T-cell (primary cell): ENCODE results near the gene SERPINH1. TPM values are rescaled to one million over a fixed set of nuclear protein-coding genes. Genes with fewer than 3 reads are reported as not detected.

ENCODE experiments used
- ATAC-seq, 4 experiments: fragments of 200-7000 bp in 3 of 4; fragments of 150-1000 bp in 1 of 4; cut with Tn5 transposase; replicated peaks in 1 of 4; 1 replicate in 3 of 4; 2 replicates in 1 of 4; pipeline ENCODE4 v1.10.0; 2021; ENCODE audit warnings: moderate library complexity in 3 of 4, mild to moderate bottlenecking in 2 of 4, moderate number of reproducible peaks in 1 of 4
- CTCF ChIA-PET, 2 donors: fragments of 300-600 bp; sonication (Branson Sonifier 250); formaldehyde crosslinking; loops; one replicate each; lab custom pipeline; 2022; ENCODE audit warnings: antibody characterized with exemption in 2 of 2; lab: Charles Lee
- POLR2A ChIA-PET, 2 donors: fragments of 300-600 bp; sonication (Branson Sonifier 250); formaldehyde crosslinking; loops; one replicate each; lab custom pipeline; 2022; ENCODE audit warnings: antibody characterized with exemption in 2 of 2; lab: Charles Lee
- DNase-seq, 35 experiments: peaks; one replicate each; pipeline versions ENCODE4 v3.0.0 to v3.0.0-alpha.2; 2013 to 2023
- H3K27ac ChIP-seq: one replicate; pipeline ENCODE4 v1.5.1; 2013; ENCODE audit warnings: low read length
- H3K27me3 ChIP-seq, 2 experiments: replicated peaks in 1 of 2; 1 replicate in 1 of 2; 2 replicates in 1 of 2; pipeline versions ENCODE4 v1.6.1 to v1.7.0; 2013; ENCODE audit warnings: low read length in 1 of 2, mixed read lengths in 1 of 2; ENCODE audit not compliant: control insufficient read depth in 2 of 2, insufficient read depth in 2 of 2; ENCODE audit errors: extremely low read depth in 1 of 2
- H3K36me3 ChIP-seq, 2 donors: 1 replicate in 1 of 2; 2 replicates in 1 of 2; pipeline versions ENCODE4 v1.6.1 to v1.7.0; 2013; ENCODE audit warnings: low read length in 1 of 2; ENCODE audit not compliant: control insufficient read depth in 2 of 2, insufficient read depth in 1 of 2; ENCODE audit errors: extremely low read depth in 1 of 2
- H3K4me1 ChIP-seq, 2 experiments: 1 replicate in 1 of 2; 2 replicates in 1 of 2; pipeline versions ENCODE4 v1.6.1 to v1.7.0; 2013; ENCODE audit warnings: low read length in 2 of 2, mixed read lengths in 1 of 2; ENCODE audit not compliant: insufficient read depth in 2 of 2, control insufficient read depth in 1 of 2; ENCODE audit errors: extremely low read depth in 1 of 2
- H3K4me3 ChIP-seq, 2 donors: 1 replicate in 1 of 2; 2 replicates in 1 of 2; pipeline versions ENCODE4 v1.5.1 to v1.7.0; 2013; ENCODE audit warnings: mild to moderate bottlenecking in 2 of 2, low read length in 1 of 2, moderate library complexity in 1 of 2; ENCODE audit not compliant: control insufficient read depth in 1 of 2; ENCODE audit errors: extremely low read depth in 1 of 2
- H3K9me3 ChIP-seq: 2 replicates; pipeline ENCODE4 v1.7.0; 2013
- H3K27ac Mint-ChIP-seq, 2 donors: one replicate each; pipeline ENCODE4 v1.8.0; 2020 to 2021; ENCODE audit warnings: mild to moderate bottlenecking in 2 of 2, mixed read lengths in 2 of 2
- H3K27me3 Mint-ChIP-seq, 2 donors: one replicate each; pipeline ENCODE4 v1.8.0; 2021 to 2022; ENCODE audit warnings: mixed read lengths in 2 of 2
- H3K36me3 Mint-ChIP-seq: one replicate; pipeline ENCODE4 v1.8.0; 2021; ENCODE audit warnings: mixed read lengths
- H3K4me1 Mint-ChIP-seq, 3 donors: one replicate each; pipeline ENCODE4 v1.8.0; 2020 to 2022; ENCODE audit warnings: mixed read lengths in 3 of 3, mild to moderate bottlenecking in 1 of 3
- H3K4me3 Mint-ChIP-seq, 3 donors: one replicate each; pipeline ENCODE4 v1.8.0; 2020 to 2022; ENCODE audit warnings: mild to moderate bottlenecking in 3 of 3, mixed read lengths in 3 of 3, moderate library complexity in 3 of 3
- H3K9me3 Mint-ChIP-seq, 3 donors: one replicate each; pipeline ENCODE4 v1.8.0; 2020 to 2022; ENCODE audit warnings: mixed read lengths in 3 of 3
- WGBS: methylation state at CpG from one replicate; pipeline ENCODE4 v1.1.5; 2013; ENCODE audit warnings: missing lambda C conversion rate; ENCODE audit not compliant: insufficient coverage; 5-methylcytosine and 5-hydroxymethylcytosine counted together
- total RNA-seq, 35 experiments: library from RNA in 6 of 35; stranded (reverse) in 6 of 35; fragments of 120-200 nt in 1 of 35; gene quantifications; one replicate each; pipeline versions ENCODE4 v1.2.1 to v1.2.4 and lab custom pipeline; 2013 to 2026

Gene SERPINH1
- total RNA-seq, 5 donors from 2014 or later (not counting 1 experiment from before 2014, with no cell fraction given) = 5.2 to 16.4 (median 13.9) TPM

DNA sequence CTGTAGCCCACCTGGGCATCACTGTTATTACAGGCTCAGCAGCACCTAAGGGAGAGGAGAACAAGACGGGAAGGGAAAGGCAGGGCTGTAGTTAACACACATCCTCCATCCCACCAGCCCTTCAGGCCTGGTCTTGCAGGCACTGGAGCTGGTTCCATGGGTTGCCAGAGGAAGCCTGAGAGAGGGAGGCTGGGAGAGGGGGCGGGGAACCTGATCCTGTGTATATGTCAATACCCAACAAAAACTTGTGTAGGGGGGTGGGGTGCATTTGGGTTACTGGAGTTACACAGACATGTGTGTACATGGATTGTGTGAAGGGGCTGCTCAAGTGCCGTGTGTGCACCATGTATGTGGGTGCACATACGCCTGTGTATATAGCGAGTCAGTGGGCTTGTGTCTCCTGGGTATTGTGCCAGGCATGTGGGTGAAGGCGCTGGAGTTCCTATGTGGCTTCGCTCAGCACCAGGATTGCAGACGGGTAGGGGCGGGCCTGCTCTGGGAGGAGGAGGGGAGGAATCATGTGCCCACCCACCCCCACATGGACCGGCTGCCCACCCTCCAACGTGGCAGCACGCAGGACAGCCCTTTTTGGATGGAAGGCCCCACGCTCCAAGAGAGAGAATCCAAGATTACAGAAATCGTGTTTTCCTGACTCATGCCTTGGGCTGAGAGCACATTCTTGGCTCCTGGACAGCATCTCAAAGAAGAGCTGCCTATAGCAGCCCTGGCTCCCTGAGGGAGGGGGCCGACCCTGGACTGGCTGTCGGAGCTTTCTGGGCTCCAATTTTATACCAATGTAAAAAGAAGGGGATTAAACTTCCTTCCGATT lies 4.2 kb upstream of the SERPINH1 start:
- H3K4me1 ChIP-seq = peaks cover 1 to 11% of the 10 kb centered on the region in 2 experiments
- Mint-ChIP-seq H3K27ac (no peak overlapping the region), H3K27me3 (no peaks in the 10 kb centered on the region), H3K9me3 (no peaks in the 10 kb centered on the region), H3K4me3 (no peak overlapping the region), H3K4me1 (peaks cover 16 to 20% (median 16%) of the 10 kb centered on the region in 3 donors), H3K36me3 (no peaks in the 10 kb centered on the region)
- no peak for ATAC-seq
- H3K36me3 ChIP-seq = no peaks in the 10 kb centered on the region
- peaks cover 0 to 15% of the 10 kb centered on the region in 2 experiments for H3K27me3 ChIP-seq
- ChIA-PET POLR2A (no interaction called here), CTCF (no interaction called here)
- H3K27ac ChIP-seq = no peak overlapping the region
- H3K9me3 ChIP-seq = no peaks in the 10 kb centered on the region
- no peak overlapping the region for H3K4me3 ChIP-seq
- DNase-seq = no peak
- WGBS = 100% methylated on average over 5 of the region's 17 CpGs

DNA sequence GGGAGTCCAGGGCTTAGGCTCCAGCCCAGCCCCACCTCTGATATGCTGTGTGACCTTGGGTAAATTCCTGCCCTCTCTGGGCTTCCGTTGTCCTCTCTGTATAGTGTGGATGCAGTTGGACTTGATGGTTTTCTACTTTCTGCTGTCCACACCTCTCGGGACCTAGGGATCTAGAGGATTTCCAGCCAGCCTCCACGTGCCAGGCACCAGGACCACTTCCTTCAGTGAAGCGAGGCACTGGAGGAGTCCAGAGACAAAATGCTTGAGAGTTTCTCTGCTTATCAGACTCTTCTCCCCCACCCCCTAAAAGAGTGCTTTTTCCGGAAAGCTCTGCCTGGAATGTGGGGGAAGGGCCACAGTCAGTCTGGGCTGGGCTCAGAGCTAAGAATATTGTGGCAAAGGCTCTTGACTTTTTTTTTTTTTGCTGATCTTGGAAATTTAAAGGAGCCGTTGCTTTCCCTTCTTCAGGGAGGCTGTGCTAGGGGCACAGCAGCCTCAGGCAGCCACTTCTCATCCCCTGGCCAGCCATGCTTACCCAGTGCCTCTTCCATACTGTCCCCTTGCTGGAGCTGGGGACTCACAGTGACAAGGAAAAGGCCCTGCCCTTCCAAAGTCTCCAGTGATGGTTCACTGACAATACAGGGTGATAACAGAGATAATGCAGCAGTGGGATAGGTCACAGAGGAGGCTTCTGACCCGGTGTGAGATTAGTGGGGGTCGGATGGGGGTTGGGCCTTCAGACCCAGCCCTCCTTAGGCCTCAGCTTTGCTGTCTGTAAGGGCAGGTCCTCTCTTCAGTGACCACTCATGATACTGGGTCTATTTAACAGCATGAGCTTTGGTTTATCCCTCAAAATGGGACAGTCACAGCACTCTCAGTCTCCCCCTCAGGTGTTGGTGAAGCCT lies 2.9 kb upstream of the SERPINH1 start:
- CTCF ChIA-PET = no interaction called here
- POLR2A ChIA-PET = no interaction called here
- Mint-ChIP-seq H3K27ac (no peak overlapping the region), H3K27me3 (no peaks in the 10 kb centered on the region), H3K9me3 (no peaks in the 10 kb centered on the region), H3K36me3 (no peaks in the 10 kb centered on the region), H3K4me1 (peaks cover 28 to 32% (median 28%) of the 10 kb centered on the region in 3 donors), H3K4me3 (peak overlapping the region in 1 of 3 donors; percentile 15)
- Histone ChIP-seq H3K4me3 (no peak overlapping the region), H3K4me1 (peaks cover 3 to 25% of the 10 kb centered on the region in 2 experiments), H3K27me3 (peaks cover 0 to 13% of the 10 kb centered on the region in 2 experiments), H3K36me3 (no peaks in the 10 kb centered on the region), H3K27ac (no peak overlapping the region), H3K9me3 (no peaks in the 10 kb centered on the region)
- DNase-seq (no peak), ATAC-seq (no peak)
- 72% methylated on average over 5 of the region's 8 CpGs for WGBS

DNA sequence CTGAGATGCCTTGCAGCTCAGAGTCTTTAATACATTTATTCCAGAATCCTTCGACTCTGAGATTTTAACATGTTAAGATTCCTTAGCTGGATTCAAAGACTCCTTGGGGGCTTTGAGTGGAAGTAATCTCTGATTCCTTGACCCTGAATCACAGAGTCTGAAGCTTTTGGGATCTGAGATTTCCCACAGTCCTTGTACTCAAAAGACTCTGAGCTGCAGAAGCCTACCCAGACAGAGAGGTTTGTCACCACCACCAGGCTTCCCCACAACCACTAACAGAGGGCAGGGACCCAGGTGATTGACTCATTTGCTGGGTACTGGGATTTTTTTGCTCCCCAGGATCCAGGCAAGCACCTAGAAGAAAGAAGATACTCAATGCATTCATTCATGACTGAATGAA lies 1.4 kb upstream of the SERPINH1 start:
- H3K4me1 Mint-ChIP-seq = peaks cover 39 to 43% (median 40%) of the 10 kb centered on the region in 3 donors
- H3K27me3 Mint-ChIP-seq = no peaks in the 10 kb centered on the region
- no peak overlapping the region for H3K27ac ChIP-seq
- H3K27ac Mint-ChIP-seq = peak overlapping the region in 1 of 2 donors; percentile 73
- H3K4me1 ChIP-seq = peaks cover 3 to 35% of the 10 kb centered on the region in 2 experiments
- H3K36me3 Mint-ChIP-seq = no peaks in the 10 kb centered on the region
- H3K27me3 ChIP-seq = peaks cover 0 to 3% of the 10 kb centered on the region in 2 experiments
- DNase-seq = no peak
- no peak overlapping the region for H3K4me3 ChIP-seq
- no peaks in the 10 kb centered on the region for H3K9me3 ChIP-seq
- no peaks in the 10 kb centered on the region for H3K36me3 ChIP-seq
- POLR2A ChIA-PET = interaction anchor here in 1 of 2 donors (0.6 kb wide), 2 partner anchors 20 to 275 kb away, joined by 6 to 10 read pairs; no protein-coding TSS in a partner anchor
- WGBS = no CpG with 5 or more reads among the region's 1 CpG
- H3K9me3 Mint-ChIP-seq = no peaks in the 10 kb centered on the region
- H3K4me3 Mint-ChIP-seq = peak overlapping the region; percentile 61 to 98 (median 71)
- no peak for ATAC-seq
- CTCF ChIA-PET = interaction anchor here in 1 of 2 donors (0.5 kb wide), 1 partner anchor 35 kb away, joined by 4 read pairs; the partner anchor contains the start of gene GDPD5

DNA sequence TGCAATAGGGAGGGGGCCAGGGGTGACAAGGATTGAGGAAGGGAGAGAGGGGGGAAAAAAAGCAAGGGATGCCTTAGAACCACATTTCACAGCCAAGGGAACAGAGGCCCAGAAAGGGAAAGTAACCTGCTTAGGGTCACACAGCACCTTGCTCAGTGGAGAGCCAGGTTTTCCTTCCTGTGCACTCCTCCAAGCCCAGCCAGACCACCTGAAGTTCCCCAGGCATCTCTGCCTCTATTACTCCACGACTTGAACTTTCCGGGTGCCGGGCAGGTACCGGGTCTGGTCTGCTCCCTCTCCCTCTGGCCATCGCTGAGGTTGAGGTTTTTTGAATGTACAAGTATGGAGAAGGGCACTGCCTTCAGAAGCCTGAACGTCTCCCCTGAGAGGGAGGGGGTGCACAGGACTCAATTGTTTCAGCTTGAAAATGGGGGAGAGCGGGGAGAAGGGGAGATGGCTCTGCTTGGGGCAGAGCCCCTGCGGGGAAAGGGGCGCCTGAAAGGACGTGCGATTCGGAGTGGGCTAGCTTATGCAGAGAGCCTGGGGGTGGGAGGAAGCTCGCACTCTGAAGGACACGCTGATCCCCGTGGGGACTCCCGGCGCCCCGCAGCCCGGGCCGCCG lies 516 bp upstream of the SERPINH1 start:
- Histone ChIP-seq H3K9me3 (no peaks in the 10 kb centered on the region), H3K4me3 (peak overlapping the region; percentile 90 to 93), H3K4me1 (peaks cover 3 to 43% of the 10 kb centered on the region in 2 experiments), H3K36me3 (no peaks in the 10 kb centered on the region), H3K27me3 (peaks cover 0 to 3% of the 10 kb centered on the region in 2 experiments), H3K27ac (peak overlapping the region; percentile 75)
- no peaks in the 10 kb centered on the region for H3K9me3 Mint-ChIP-seq
- H3K27me3 Mint-ChIP-seq = no peaks in the 10 kb centered on the region
- WGBS = 6% methylated on average over 16 of the region's 21 CpGs
- POLR2A ChIA-PET = interaction anchor here (0.6 kb wide), 3 partner anchors 15 to 369 kb away, joined by 5 to 7 read pairs (median 6); no protein-coding TSS in a partner anchor
- H3K4me3 Mint-ChIP-seq = peak overlapping the region; percentile 97 to 98 (median 98)
- peak overlapping the region; percentile 97 to 98 for H3K27ac Mint-ChIP-seq
- H3K36me3 Mint-ChIP-seq = no peaks in the 10 kb centered on the region
- no peak for DNase-seq
- peaks cover 44 to 48% (median 45%) of the 10 kb centered on the region in 3 donors for H3K4me1 Mint-ChIP-seq
- CTCF ChIA-PET = no interaction called here
- no peak for ATAC-seq

DNA sequence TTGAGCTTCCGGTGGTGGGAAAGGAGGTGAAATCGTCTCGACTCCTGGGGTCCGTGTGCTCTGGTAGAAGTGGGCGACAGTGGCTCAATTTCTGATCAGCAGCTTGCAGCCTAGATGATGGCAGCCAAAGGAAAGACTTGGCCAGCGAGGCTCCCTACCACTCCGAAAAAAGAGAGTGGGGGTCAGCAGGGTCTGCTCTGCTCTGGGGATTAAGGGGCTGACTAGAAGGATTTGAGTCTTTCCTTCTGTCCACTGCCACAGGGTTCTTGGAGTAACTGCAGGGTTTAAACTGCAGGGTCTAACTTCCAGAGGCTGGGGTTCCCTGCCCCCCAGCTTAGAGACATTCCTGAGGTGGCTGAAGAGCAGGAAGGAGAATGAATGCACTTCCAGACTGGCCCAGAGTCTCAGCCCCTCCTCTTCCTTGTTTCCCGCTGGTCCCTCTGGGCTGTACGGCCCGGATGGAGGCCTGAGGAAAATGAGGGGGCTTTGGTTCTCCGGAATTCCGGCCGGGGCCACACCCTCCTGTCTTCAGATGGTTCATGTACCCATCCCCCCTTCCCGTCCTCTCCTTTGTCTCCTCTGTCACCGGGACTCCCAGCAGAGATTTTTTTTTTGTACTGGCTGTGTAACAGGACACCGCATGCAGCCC lies 907 bp downstream of the SERPINH1 start:
- peaks cover 0 to 4% of the 10 kb centered on the region in 2 donors for H3K36me3 ChIP-seq
- H3K27me3 ChIP-seq = peaks cover 0 to 3% of the 10 kb centered on the region in 2 experiments
- ATAC-seq (no peak), DNase-seq (no peak)
- H3K9me3 ChIP-seq = no peaks in the 10 kb centered on the region
- H3K4me1 Mint-ChIP-seq = peaks cover 44 to 50% (median 49%) of the 10 kb centered on the region in 3 donors
- no peaks in the 10 kb centered on the region for H3K36me3 Mint-ChIP-seq
- H3K27ac ChIP-seq = peak overlapping the region; percentile 75
- ChIA-PET CTCF (no interaction called here), POLR2A (interaction anchor here in 1 of 2 donors (0.7 to 0.8 kb wide), 2 partner anchors 15 to 305 kb away, joined by 3 read pairs; no protein-coding TSS in a partner anchor)
- H3K4me3 ChIP-seq = peak overlapping the region; percentile 90 to 93
- H3K27ac Mint-ChIP-seq = peak overlapping the region; percentile 97 to 98
- no peaks in the 10 kb centered on the region for H3K9me3 Mint-ChIP-seq
- 17% methylated on average over 6 of the region's 16 CpGs for WGBS
- peak overlapping the region; percentile 97 to 98 (median 98) for H3K4me3 Mint-ChIP-seq
- no peaks in the 10 kb centered on the region for H3K27me3 Mint-ChIP-seq
- peaks cover 3 to 47% of the 10 kb centered on the region in 2 experiments for H3K4me1 ChIP-seq
